ENCODE data around the gene RHOV.

Gene RHOV, protein sequence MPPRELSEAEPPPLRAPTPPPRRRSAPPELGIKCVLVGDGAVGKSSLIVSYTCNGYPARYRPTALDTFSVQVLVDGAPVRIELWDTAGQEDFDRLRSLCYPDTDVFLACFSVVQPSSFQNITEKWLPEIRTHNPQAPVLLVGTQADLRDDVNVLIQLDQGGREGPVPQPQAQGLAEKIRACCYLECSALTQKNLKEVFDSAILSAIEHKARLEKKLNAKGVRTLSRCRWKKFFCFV

DNA sequence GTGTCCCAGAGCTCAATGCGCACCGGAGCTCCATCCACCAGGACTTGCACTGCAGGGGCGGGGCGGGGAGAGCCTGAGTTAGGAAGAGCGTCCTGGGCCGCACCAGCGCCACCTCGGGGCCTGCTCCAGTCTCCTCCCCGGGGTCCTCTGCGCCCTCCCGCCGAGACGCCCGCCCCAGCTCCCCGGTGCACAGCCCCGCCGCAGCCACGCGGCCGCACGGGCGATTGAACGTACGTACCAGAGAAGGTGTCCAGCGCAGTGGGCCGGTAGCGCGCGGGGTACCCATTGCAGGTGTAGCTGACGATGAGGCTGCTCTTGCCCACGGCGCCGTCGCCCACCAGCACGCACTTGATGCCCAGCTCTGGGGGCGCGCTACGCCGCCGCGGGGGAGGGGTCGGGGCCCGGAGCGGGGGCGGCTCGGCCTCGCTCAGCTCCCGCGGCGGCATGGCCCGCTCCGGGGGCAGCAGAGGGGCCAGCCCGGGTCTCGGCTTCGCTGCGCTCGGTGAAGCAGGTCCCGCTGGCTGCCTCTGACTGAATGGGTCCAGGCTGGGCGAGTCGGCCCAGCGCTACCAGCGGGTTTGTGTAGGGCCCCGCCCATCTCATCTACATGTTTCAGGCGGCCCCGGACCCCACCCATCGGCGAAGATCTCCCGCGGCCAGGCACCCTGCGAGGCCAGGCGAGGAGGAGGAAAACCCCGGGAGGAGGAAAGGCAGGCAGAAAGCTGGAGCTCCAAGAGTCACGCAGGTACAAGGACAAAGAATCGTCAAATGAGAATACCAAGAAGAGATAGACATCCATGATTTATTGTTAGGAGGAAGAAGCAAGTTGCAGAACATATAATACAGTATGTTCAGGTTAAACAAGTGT lies at the start of gene RHOV:
TSS of gene RHOV (minus strand) at position 541 of the 868 bp plus-strand sequence. CDS start at position 446, 95 bp downstream.
- Histone ChIP-seq H3K27ac (no peak within 1 kb of the TSS), H3K36me3 (no peaks in the 10 kb centered on the region), H3K4me3 (ENCODE audit: low read depth in 1 of 2, low read length in 1 of 2) (peak within 1 kb of the TSS; percentile 52 to 64), H3K4me1 (ENCODE audit: control insufficient read depth in 1 of 2, insufficient read depth in 1 of 2, low read depth in 1 of 2, low read length in 1 of 2) (peaks cover 13 to 14% of the 10 kb centered on the region in 2 experiments), H3K27me3 (peaks cover 50% of the 10 kb centered on the region), H3K9me3 (no peaks in the 10 kb centered on the region)
- TF ChIP-seq, protein P1, sequence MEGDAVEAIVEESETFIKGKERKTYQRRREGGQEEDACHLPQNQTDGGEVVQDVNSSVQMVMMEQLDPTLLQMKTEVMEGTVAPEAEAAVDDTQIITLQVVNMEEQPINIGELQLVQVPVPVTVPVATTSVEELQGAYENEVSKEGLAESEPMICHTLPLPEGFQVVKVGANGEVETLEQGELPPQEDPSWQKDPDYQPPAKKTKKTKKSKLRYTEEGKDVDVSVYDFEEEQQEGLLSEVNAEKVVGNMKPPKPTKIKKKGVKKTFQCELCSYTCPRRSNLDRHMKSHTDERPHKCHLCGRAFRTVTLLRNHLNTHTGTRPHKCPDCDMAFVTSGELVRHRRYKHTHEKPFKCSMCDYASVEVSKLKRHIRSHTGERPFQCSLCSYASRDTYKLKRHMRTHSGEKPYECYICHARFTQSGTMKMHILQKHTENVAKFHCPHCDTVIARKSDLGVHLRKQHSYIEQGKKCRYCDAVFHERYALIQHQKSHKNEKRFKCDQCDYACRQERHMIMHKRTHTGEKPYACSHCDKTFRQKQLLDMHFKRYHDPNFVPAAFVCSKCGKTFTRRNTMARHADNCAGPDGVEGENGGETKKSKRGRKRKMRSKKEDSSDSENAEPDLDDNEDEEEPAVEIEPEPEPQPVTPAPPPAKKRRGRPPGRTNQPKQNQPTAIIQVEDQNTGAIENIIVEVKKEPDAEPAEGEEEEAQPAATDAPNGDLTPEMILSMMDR (IDR thresholded peaks at IDR 0.05) = no peak

DNA sequence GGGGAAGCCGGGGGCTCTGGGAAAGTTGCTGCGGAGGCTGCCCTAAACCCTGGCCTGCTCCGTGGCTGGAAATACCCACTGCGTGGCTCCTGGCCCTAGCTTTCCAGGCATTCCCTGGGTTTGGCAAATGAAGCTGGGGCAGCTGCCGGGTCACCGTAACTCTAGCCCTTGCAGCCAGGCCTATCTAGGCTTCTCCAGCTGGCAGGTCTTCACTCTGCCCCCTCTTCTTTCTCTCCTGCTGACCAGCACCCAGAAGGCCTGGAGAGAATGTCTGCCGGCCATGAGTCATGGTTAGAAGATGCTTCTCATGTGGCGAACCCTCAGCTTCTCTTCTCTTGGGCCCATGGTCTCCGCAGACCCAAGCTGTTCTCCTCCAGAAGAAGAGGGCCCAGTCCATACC lies 49.5 kb upstream of the RHOV start:
- Histone ChIP-seq H3K36me3 (no peaks in the 10 kb centered on the region), H3K9me3 (no peaks in the 10 kb centered on the region), H3K4me1 (ENCODE audit: control insufficient read depth in 1 of 2, insufficient read depth in 1 of 2, low read depth in 1 of 2, low read length in 1 of 2) (peaks cover 15 to 26% of the 10 kb centered on the region in 2 experiments), H3K27ac (no peak overlapping the region), H3K4me3 (ENCODE audit: low read depth in 1 of 2, low read length in 1 of 2) (no peak overlapping the region), H3K27me3 (peaks cover 71% of the 10 kb centered on the region)
- TF ChIP-seq, protein P1 (IDR thresholded peaks at IDR 0.05) = no peak

DNA sequence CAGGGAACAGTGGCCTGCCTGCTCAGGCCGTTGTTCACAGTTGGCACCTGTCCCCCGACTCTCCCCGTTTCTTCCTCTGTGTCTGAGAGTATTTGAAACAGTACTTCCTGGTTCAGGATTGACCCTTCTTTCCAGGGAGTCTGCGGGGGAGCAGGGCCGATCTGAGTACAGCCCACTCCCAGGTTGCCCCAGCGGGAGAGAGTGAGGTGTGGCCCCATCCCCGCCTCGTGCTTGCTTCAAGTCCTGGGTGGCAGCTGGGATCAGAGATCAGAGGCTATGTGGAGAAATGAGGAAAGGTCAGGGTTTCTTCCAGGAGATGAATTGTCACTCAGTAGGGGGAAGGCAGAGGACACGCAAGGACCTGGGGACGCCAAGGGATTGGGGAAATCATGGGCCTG lies 48.6 kb upstream of the RHOV start:
- H3K27ac ChIP-seq = no peak overlapping the region
- no peaks in the 10 kb centered on the region for H3K9me3 ChIP-seq
- H3K27me3 ChIP-seq = peaks cover 62% of the 10 kb centered on the region
- peaks cover 13 to 17% of the 10 kb centered on the region in 2 experiments for H3K4me1 ChIP-seq (ENCODE audit: control insufficient read depth in 1 of 2, insufficient read depth in 1 of 2, low read depth in 1 of 2, low read length in 1 of 2)
- TF ChIP-seq, protein P1 (IDR thresholded peaks at IDR 0.05) = no peak
- no peak overlapping the region for H3K4me3 ChIP-seq (ENCODE audit: low read depth in 1 of 2, low read length in 1 of 2)
- no peaks in the 10 kb centered on the region for H3K36me3 ChIP-seq

DNA sequence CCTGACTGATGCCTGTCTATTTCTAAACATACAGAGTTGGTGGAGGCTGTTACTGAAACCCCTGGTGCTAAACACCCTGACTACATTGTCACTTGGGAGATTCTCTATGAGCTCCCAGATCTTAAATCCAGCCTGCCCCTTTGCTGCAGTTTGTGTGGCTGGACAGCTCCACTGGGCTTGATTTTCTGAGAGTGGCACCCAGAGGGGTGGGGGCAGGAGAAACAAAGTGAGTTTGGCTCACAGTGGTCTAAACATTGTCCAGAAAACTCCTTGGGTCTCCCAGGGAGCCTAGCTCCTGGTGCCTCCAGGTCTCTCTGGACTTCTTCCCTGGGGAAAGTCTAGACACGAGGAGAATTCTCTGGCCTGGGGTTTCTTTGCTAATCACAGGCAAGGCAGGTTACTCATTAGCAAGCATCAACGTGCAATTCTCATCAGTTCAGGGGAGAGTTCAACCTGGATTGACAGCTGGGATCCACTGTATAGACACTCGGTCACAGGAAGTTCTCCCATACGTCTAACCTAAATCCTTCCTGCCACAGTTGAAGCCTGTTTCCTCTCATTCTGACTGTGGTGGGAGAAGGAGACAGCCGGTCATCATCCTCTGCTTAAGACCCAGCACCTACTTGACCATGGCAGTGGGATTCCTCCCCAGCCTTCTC lies 48.0 kb upstream of the RHOV start:
- Histone ChIP-seq H3K36me3 (no peaks in the 10 kb centered on the region), H3K9me3 (no peaks in the 10 kb centered on the region), H3K27me3 (peaks cover 56% of the 10 kb centered on the region), H3K4me1 (ENCODE audit: control insufficient read depth in 1 of 2, insufficient read depth in 1 of 2, low read depth in 1 of 2, low read length in 1 of 2) (peaks cover 10 to 13% of the 10 kb centered on the region in 2 experiments), H3K4me3 (ENCODE audit: low read depth in 1 of 2, low read length in 1 of 2) (no peak overlapping the region), H3K27ac (no peak overlapping the region)
- TF ChIP-seq, protein P1 (IDR thresholded peaks at IDR 0.05) = no peak

DNA sequence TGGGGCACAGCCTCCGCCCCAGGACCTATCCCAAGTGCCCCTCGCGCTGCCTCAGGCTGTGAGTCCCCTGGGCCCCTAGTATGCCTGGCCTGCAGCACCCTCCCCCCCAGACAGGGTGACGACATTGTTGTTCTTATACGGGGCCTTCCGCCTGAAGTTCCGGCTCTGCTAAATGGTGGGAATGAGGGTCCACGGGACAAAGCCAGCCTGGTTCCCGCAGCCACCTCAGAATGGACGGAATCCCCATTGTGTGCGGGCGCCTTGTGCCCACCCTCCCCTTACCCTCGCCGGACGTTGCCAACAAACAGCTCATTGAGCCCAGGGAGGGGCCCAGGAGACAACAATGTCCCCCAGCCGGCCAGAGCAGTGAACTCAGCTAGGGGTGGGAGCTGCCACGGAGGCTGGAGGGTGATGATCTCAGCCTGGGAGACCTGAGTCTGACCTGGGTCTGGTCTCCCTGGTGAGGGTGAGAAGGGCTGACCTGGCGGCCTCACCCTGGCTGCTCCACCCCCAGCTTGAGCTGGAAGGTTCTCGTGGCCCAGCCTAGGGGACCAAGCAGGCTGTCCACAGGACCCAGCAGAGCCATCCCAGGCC lies 44.9 kb upstream of the RHOV start:
- Histone ChIP-seq H3K4me1 (ENCODE audit: control insufficient read depth in 1 of 2, insufficient read depth in 1 of 2, low read depth in 1 of 2, low read length in 1 of 2) (no peaks in the 10 kb centered on the region), H3K4me3 (ENCODE audit: low read depth in 1 of 2, low read length in 1 of 2) (no peak overlapping the region)
- TF ChIP-seq, protein P1 (IDR thresholded peaks at IDR 0.05) = no peak

More for the DNA sequence above, 44.9 kb upstream of the RHOV start:
- no peak overlapping the region for H3K27ac ChIP-seq
- peaks cover 25% of the 10 kb centered on the region for H3K27me3 ChIP-seq
- no peaks in the 10 kb centered on the region for H3K9me3 ChIP-seq
- H3K36me3 ChIP-seq = no peaks in the 10 kb centered on the region
